ENCODE data around the gene ST6GALNAC1.

Gene ST6GALNAC1

GRCh38 chr17:76627510-76627909 is 16.0 kb downstream of the ST6GALNAC1 start:
- TF ChIP-seq, protein P1, sequence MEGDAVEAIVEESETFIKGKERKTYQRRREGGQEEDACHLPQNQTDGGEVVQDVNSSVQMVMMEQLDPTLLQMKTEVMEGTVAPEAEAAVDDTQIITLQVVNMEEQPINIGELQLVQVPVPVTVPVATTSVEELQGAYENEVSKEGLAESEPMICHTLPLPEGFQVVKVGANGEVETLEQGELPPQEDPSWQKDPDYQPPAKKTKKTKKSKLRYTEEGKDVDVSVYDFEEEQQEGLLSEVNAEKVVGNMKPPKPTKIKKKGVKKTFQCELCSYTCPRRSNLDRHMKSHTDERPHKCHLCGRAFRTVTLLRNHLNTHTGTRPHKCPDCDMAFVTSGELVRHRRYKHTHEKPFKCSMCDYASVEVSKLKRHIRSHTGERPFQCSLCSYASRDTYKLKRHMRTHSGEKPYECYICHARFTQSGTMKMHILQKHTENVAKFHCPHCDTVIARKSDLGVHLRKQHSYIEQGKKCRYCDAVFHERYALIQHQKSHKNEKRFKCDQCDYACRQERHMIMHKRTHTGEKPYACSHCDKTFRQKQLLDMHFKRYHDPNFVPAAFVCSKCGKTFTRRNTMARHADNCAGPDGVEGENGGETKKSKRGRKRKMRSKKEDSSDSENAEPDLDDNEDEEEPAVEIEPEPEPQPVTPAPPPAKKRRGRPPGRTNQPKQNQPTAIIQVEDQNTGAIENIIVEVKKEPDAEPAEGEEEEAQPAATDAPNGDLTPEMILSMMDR (IDR thresholded peaks at IDR 0.05) = no peak

DNA sequence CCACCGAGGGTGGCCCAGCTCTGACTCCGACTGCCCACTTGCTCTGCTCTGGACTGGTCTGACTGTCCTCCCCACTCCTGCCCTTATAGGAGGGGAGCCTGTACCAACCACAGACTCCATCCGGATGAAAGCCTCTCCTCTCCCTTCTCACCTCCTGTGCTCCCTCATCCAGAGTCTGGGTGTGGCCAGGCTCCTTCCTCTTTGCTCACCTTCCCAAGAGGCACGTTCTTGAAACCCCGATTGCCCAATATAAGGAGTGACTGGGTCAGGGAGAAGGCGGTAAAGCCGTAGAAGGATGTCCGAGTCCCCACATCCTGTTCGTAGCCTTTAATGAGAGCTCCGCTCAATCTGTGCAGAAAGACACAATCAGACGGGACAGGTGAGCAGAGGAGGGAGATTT is 17.1 kb downstream of the ST6GALNAC1 start:
- TF ChIP-seq, protein P1 (IDR thresholded peaks at IDR 0.05) = no peak

- TF ChIP-seq, protein P1 (IDR thresholded peaks at IDR 0.05) = no peak
Measured at GRCh38 chr17:76625496-76625895, 18.1 kb downstream of the ST6GALNAC1 start.

DNA sequence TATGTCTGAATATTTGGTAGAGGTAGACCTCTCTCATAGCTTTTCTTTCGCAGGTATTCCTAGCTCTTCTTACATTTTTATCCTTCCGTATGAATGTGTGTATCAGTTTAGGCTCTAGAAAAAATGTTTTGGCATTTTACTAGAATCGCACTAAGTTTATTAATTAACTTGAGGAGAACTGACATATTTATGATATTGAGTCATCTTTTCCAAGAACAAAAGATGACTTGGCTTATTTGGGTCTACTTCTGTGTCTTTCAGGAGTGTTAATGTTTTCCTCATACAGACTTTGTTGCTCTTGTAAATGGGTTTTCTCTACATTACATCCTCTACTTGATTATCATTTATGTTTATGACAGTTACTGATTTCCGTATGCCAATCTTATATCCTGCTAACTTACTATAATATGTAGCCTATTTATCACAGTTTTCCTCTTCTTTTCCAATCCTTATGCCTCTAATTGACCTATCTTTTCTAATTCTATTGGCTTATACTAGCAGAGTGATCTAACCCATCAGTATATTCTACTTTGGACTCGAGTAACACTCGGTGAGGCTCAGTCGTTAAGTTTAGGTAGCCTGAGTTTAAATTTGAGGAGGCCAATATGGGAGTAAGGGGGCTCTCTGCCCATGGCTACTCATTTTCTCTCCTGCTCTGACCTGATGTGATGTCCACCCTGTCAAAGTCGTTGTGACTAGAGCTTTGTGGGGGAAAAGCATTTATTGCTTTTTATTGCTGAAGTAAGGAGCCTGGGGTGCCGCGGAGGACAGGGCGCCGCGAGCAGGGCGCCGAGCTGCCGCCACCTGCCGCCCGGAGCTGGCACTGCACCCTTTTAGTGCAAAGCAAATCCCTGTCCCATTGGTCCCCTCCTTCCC is 20.0 kb downstream of the ST6GALNAC1 start:
- TF ChIP-seq, protein P1 (IDR thresholded peaks at IDR 0.05) = peak; percentile 93

- TF ChIP-seq, protein P1 (IDR thresholded peaks at IDR 0.05) = no peak
Measured at GRCh38 chr17:76617838-76618237, 25.7 kb downstream of the ST6GALNAC1 start.

DNA sequence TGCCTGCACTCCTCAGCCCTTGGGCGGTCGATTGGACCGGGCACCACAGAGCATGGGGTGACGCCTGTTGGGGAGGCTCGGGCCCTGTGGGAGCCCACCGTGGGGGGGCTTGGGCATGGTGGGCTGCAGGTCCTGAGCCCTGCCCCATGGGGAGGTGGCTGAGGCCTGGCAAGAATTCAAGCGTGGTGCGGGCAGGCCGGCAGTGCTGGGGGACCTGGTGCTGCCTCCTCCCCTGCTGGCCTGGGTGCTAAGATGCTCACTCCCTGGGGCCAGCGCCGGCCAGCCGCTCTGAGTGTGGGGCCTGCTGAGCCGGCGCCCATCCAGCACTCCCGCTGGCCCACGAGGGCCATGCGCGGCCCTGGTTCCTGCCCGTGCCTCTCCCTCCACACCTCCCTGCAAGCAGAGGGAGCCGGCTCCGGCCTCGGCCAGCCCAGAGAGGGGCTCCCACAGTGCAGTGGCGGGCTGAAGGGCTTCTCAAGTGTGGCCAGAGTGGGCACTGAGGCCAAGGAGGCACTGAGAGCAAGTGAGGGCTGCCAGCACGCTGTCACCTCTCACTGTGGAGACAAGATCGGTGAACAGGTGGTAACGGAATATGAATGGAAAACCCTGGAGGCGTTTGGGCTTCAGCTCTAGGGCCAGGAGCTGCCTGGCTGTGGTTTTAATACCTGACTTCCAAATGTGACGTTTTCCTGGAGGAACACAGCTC is 28.5 kb downstream of the ST6GALNAC1 start:
- TF ChIP-seq, protein P1 (IDR thresholded peaks at IDR 0.05) = no peak

- TF ChIP-seq, protein P1 (IDR thresholded peaks at IDR 0.05) = no peak
Measured at GRCh38 chr17:76612977-76613851, 30.3 kb downstream of the ST6GALNAC1 start.
